ENCODE measurements around the gene METTL27.

DNA sequence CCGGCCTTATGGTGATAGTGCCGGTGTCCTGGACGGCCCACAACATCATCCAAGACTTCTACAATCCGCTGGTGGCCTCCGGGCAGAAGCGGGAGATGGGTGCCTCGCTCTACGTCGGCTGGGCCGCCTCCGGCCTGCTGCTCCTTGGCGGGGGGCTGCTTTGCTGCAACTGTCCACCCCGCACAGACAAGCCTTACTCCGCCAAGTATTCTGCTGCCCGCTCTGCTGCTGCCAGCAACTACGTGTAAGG, 10.8 kb downstream of the METTL27 start:
- TF ChIP-seq, protein P1, sequence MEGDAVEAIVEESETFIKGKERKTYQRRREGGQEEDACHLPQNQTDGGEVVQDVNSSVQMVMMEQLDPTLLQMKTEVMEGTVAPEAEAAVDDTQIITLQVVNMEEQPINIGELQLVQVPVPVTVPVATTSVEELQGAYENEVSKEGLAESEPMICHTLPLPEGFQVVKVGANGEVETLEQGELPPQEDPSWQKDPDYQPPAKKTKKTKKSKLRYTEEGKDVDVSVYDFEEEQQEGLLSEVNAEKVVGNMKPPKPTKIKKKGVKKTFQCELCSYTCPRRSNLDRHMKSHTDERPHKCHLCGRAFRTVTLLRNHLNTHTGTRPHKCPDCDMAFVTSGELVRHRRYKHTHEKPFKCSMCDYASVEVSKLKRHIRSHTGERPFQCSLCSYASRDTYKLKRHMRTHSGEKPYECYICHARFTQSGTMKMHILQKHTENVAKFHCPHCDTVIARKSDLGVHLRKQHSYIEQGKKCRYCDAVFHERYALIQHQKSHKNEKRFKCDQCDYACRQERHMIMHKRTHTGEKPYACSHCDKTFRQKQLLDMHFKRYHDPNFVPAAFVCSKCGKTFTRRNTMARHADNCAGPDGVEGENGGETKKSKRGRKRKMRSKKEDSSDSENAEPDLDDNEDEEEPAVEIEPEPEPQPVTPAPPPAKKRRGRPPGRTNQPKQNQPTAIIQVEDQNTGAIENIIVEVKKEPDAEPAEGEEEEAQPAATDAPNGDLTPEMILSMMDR (conservative IDR thresholded peaks at IDR 0.05; ENCODE audit: low read depth in 2 of 2): no peak
- no peak for TF ChIP-seq JUNB (IDR thresholded peaks at IDR 0.05; ENCODE audit: unreplicated experiment)
- no peak for TF ChIP-seq EZH2 (IDR thresholded peaks at IDR 0.05; ENCODE audit: low read depth, unreplicated experiment)
- no peak for TF ChIP-seq POLR2AphosphoS5 (IDR thresholded peaks at IDR 0.05; ENCODE audit: low read depth)
